HG02885 (cell line): ENCODE measurements around the gene CARMIL3.
"Not testable (repeated sequence)": the region's sequence is repeated elsewhere in the genome, so short reads cannot be mapped to it uniquely, and the experiment has no call there.

Experiments
- ATAC-seq: cut with Tn5 transposase; IDR thresholded peaks from one replicate; pipeline ENCODE4 v1.9.1; 2021; ENCODE audit warnings: mild to moderate bottlenecking; ENCODE audit not compliant: unreplicated experiment, poor library complexity

Gene CARMIL3

GRCh38 chr14:24092505-24093206 is 40.8 kb downstream of the CARMIL3 start:
- ATAC-seq, result no peak

GRCh38 chr14:24093207-24093900 is 41.5 kb downstream of the CARMIL3 start:
- ATAC-seq, result no peak

- ATAC-seq, result peak; percentile 52
These were observed 42.4 kb downstream of the CARMIL3 start, which contains the start of gene PCK2 for GRCh38 chr14:24093901-24094840. Gene PCK2, plus strand, starts transcription at chr14:24094311. Its CDS starts 95 bp downstream, at chr14:24094406.

- ATAC-seq, result no peak
These were observed 43.0 kb downstream of the CARMIL3 start for GRCh38 chr14:24094841-24095270.

- peak; percentile 75 for ATAC-seq
These were observed 43.7 kb downstream of the CARMIL3 start for GRCh38 chr14:24095271-24096068.

GRCh38 chr14:24096545-24097181 is 44.9 kb downstream of the CARMIL3 start:
- no peak for ATAC-seq

GRCh38 chr14:24098229-24098926 is 46.6 kb downstream of the CARMIL3 start:
- no peak for ATAC-seq

GRCh38 chr14:24098927-24099813 is 47.4 kb downstream of the CARMIL3 start:
- ATAC-seq, result no peak

- no peak for ATAC-seq
These were observed 48.6 kb downstream of the CARMIL3 start for GRCh38 chr14:24100197-24100981.

- ATAC-seq, result no peak
These were observed 49.2 kb downstream of the CARMIL3 start for GRCh38 chr14:24100982-24101494.

- ATAC-seq, result no peak
These were observed 50.7 kb downstream of the CARMIL3 start for GRCh38 chr14:24102357-24103048.

- no peak for ATAC-seq
These were observed 51.6 kb downstream of the CARMIL3 start for GRCh38 chr14:24103451-24103850.

- not testable (repeated sequence) for ATAC-seq
These were observed 53.9 kb downstream of the CARMIL3 start for GRCh38 chr14:24105609-24106239.

GRCh38 chr14:24106672-24107271 is 55.0 kb downstream of the CARMIL3 start:
- no peak for ATAC-seq

- ATAC-seq, result no peak
These were observed 56.6 kb downstream of the CARMIL3 start for GRCh38 chr14:24108336-24108874.
